Muscle of leg (tissue), 11 donors: ENCODE measurements around the gene DGKA. TPM values are rescaled to one million over a fixed set of nuclear protein-coding genes. Genes with fewer than 3 reads are reported as not detected.
"Not testable (repeated sequence)": the region's sequence is repeated elsewhere in the genome, so short reads cannot be mapped to it uniquely, and the experiment has no call there.

ENCODE experiments used
- DNase-seq: peaks from one replicate; pipeline ENCODE4 v3.0.0; 2013
- H3K27ac ChIP-seq: one replicate; pipeline ENCODE4 v1.5.1; 2013; ENCODE audit warnings: mild to moderate bottlenecking, low read length, control low read depth
- H3K27me3 ChIP-seq: one replicate; pipeline ENCODE4 v1.6.1; 2013; ENCODE audit warnings: low read length; ENCODE audit not compliant: control insufficient read depth, insufficient read depth
- H3K36me3 ChIP-seq: one replicate; pipeline ENCODE4 v1.6.1; 2013; ENCODE audit warnings: low read length; ENCODE audit not compliant: control insufficient read depth, insufficient read depth
- H3K4me1 ChIP-seq: one replicate; pipeline ENCODE4 v1.6.1; 2013; ENCODE audit warnings: low read length; ENCODE audit not compliant: control insufficient read depth, insufficient read depth
- H3K4me3 ChIP-seq: one replicate; pipeline ENCODE4 v1.5.1; 2013; ENCODE audit warnings: low read length, control low read depth
- H3K9me3 ChIP-seq: replicated peaks from 2 replicates; pipeline ENCODE4 v1.6.1; 2013; ENCODE audit warnings: low read depth, low read length; ENCODE audit not compliant: control insufficient read depth
- WGBS: methylation state at CpG from one replicate; pipeline ENCODE4 v1.1.5; 2013; ENCODE audit warnings: missing lambda C conversion rate; ENCODE audit not compliant: insufficient coverage; 5-methylcytosine and 5-hydroxymethylcytosine counted together
- polyA plus RNA-seq, 8 donors: library from polyadenylated mRNA; unstranded; fragments of 120-200 nt; gene quantifications; one replicate each; pipeline versions ENCODE4 v1.2.1 to v1.2.3, GENCODE V29; 2013; ENCODE audit warnings: inconsistent platforms in 1 of 8, low replicate concordance in 1 of 8; ENCODE audit not compliant: insufficient read length in 8 of 8, insufficient read depth in 1 of 8
- total RNA-seq: library from RNA; stranded (reverse); fragments of 120-200 nt; gene quantifications from one replicate; pipeline ENCODE4 v1.2.4, GENCODE V29; 2013

Gene DGKA
- total and polyA plus RNA-seq, 9 donors = 10.8 to 29.6 (median 14.8) TPM

GRCh38 chr12:55996715-55997534 lies 66.0 kb downstream of the DGKA start, which contains the start of gene SUOX:
Gene SUOX, plus strand, starts transcription at chr12:55997276. Its CDS starts 4,946 bp downstream, at chr12:56002222.
- H3K4me3 ChIP-seq = peak within 1 kb of the TSS; percentile 75
- WGBS = 0% methylated on average over 12 of the region's 27 CpGs

GRCh38 chr12:55997535-55997859 lies 66.5 kb downstream of the DGKA start:
- H3K36me3 ChIP-seq = peaks cover 37% of the 10 kb centered on the region

More at GRCh38 chr12:55996715-55997534, 66.0 kb downstream of the DGKA start, which contains the start of gene SUOX:
- Histone ChIP-seq H3K4me1 (peaks cover 10% of the 10 kb centered on the region), H3K27ac (peak within 1 kb of the TSS; percentile 94), H3K9me3 (no peaks in the 10 kb centered on the region), H3K36me3 (peaks cover 37% of the 10 kb centered on the region), H3K27me3 (no peaks in the 10 kb centered on the region)
- DNase-seq = peak; percentile 99

GRCh38 chr12:55999522-55999921 lies 68.6 kb downstream of the DGKA start:
- Histone ChIP-seq H3K36me3 (peaks cover 38% of the 10 kb centered on the region), H3K4me1 (peaks cover 10% of the 10 kb centered on the region)
- not testable (repeated sequence) for H3K27me3 ChIP-seq, DNase-seq, H3K4me3 ChIP-seq, H3K27ac ChIP-seq, H3K9me3 ChIP-seq
- 87% methylated on average over 2 of the region's 6 CpGs for WGBS

More at GRCh38 chr12:55997535-55997859, 66.5 kb downstream of the DGKA start:
- WGBS = 0% methylated on average over 1 of the region's 5 CpGs
- H3K4me1 ChIP-seq = peaks cover 10% of the 10 kb centered on the region
- H3K27ac ChIP-seq = peak overlapping the region; percentile 88
- no peaks in the 10 kb centered on the region for H3K27me3 ChIP-seq
- DNase-seq = no peak
- no peaks in the 10 kb centered on the region for H3K9me3 ChIP-seq
- H3K4me3 ChIP-seq = peak overlapping the region; percentile 75

GRCh38 chr12:55999999-56000540 lies 69.1 kb downstream of the DGKA start:
- H3K4me1 ChIP-seq = peaks cover 10% of the 10 kb centered on the region
- DNase-seq, H3K4me3 ChIP-seq, H3K27me3 ChIP-seq, H3K27ac ChIP-seq, H3K9me3 ChIP-seq: not testable (repeated sequence)
- WGBS = 94% methylated on average over 21 of the region's 33 CpGs
- peaks cover 42% of the 10 kb centered on the region for H3K36me3 ChIP-seq

GRCh38 chr12:56001487-56002100 lies 70.6 kb downstream of the DGKA start:
- no peaks in the 10 kb centered on the region for H3K27me3 ChIP-seq
- H3K4me3 ChIP-seq = no peak overlapping the region
- no peaks in the 10 kb centered on the region for H3K9me3 ChIP-seq
- H3K4me1 ChIP-seq = peaks cover 8% of the 10 kb centered on the region
- peaks cover 42% of the 10 kb centered on the region for H3K36me3 ChIP-seq
- WGBS = 67% methylated on average over 3 of the region's 7 CpGs
- no peak for DNase-seq
- no peak overlapping the region for H3K27ac ChIP-seq

GRCh38 chr12:56003376-56003775 lies 72.4 kb downstream of the DGKA start:
- H3K27ac ChIP-seq, H3K4me3 ChIP-seq, H3K4me1 ChIP-seq, DNase-seq, H3K9me3 ChIP-seq, H3K27me3 ChIP-seq: not testable (repeated sequence)
- 74% methylated on average over 3 of the region's 5 CpGs for WGBS
- H3K36me3 ChIP-seq = peaks cover 42% of the 10 kb centered on the region

Other genes with a start within 250 kb of the DGKA start
- 255 TPM for gene ITGA7, start 223.3 kb upstream of the DGKA start, total RNA-seq
- 100 to 1,000 TPM; 195 to 461 (median 377) TPM for gene ITGA7, start 223.3 kb upstream of the DGKA start, polyA plus RNA-seq
- gene BLOC1S1, start 215.1 kb upstream of the DGKA start, total RNA-seq = 135 TPM
- gene BLOC1S1, start 215.1 kb upstream of the DGKA start, polyA plus RNA-seq = 100 to 1,000 TPM in 7 of 8 donors, 10 to 100 TPM in 1; 97.2 to 133 (median 115) TPM
- gene RDH5, start 210.8 kb upstream of the DGKA start, total RNA-seq = 22.0 TPM
- 10 to 100 TPM in 6 of 8 donors, 1 to 10 TPM in 2; 8.6 to 45.9 (median 17.9) TPM for gene RDH5, start 210.8 kb upstream of the DGKA start, polyA plus RNA-seq
- 905 TPM for gene CD63, start 202.2 kb upstream of the DGKA start, total RNA-seq
- gene CD63, start 202.2 kb upstream of the DGKA start, polyA plus RNA-seq = 100 to 1,000 TPM; 751 to 916 (median 844) TPM
- 4.5 TPM for gene GDF11, start 188.0 kb upstream of the DGKA start, total RNA-seq
- gene GDF11, start 188.0 kb upstream of the DGKA start, polyA plus RNA-seq = 10 to 100 TPM in 6 of 8 donors, 1 to 10 TPM in 2; 8.3 to 12.4 (median 10.7) TPM
- gene SARNP, start 113.4 kb upstream of the DGKA start, total RNA-seq = 81.6 TPM
- gene SARNP, start 113.4 kb upstream of the DGKA start, polyA plus RNA-seq = 100 to 1,000 TPM in 1 of 8 donors, 10 to 100 TPM in 7; 66.6 to 104 (median 81.0) TPM
- gene ORMDL2, start 113.1 kb upstream of the DGKA start, total RNA-seq = 17.0 TPM
- 10 to 100 TPM; 13.5 to 19.3 (median 17.4) TPM for gene ORMDL2, start 113.1 kb upstream of the DGKA start, polyA plus RNA-seq
- 25.1 TPM for gene DNAJC14, start 101.6 kb upstream of the DGKA start, total RNA-seq
- gene DNAJC14, start 101.6 kb upstream of the DGKA start, polyA plus RNA-seq = 10 to 100 TPM; 17.3 to 25.9 (median 23.3) TPM
- gene MMP19, start 88.2 kb upstream of the DGKA start, total RNA-seq = 2.7 TPM
- gene MMP19, start 88.2 kb upstream of the DGKA start, polyA plus RNA-seq = 1 to 10 TPM; 1.0 to 2.9 (median 1.9) TPM
- gene PYM1, start 3.3 kb upstream of the DGKA start, total RNA-seq = 22.2 TPM
- 10 to 100 TPM; 22.1 to 26.8 (median 23.8) TPM for gene PYM1, start 3.3 kb upstream of the DGKA start, polyA plus RNA-seq
- gene PMEL, start 34.9 kb downstream of the DGKA start, total RNA-seq = 0.62 TPM
- 10 to 100 TPM in 1 of 8 donors, 1 to 10 TPM in 6, under 1 TPM in 1; 0.72 to 16.2 (median 1.3) TPM for gene PMEL, start 34.9 kb downstream of the DGKA start, polyA plus RNA-seq
- gene CDK2, start 35.7 kb downstream of the DGKA start, total RNA-seq = 20.8 TPM
- 10 to 100 TPM; 24.9 to 34.4 (median 31.4) TPM for gene CDK2, start 35.7 kb downstream of the DGKA start, polyA plus RNA-seq
- 62.1 TPM for gene RAB5B, start 42.9 kb downstream of the DGKA start, total RNA-seq
- gene RAB5B, start 42.9 kb downstream of the DGKA start, polyA plus RNA-seq = 100 to 1,000 TPM; 108 to 116 (median 113) TPM
- gene SUOX, start 66.1 kb downstream of the DGKA start, total RNA-seq = 19.3 TPM
- gene SUOX, start 66.1 kb downstream of the DGKA start, polyA plus RNA-seq = 10 to 100 TPM; 13.1 to 18.0 (median 14.5) TPM
- gene IKZF4, start 89.9 kb downstream of the DGKA start, total RNA-seq = 2.2 TPM
- gene IKZF4, start 89.9 kb downstream of the DGKA start, polyA plus RNA-seq = 1 to 10 TPM; 5.0 to 8.7 (median 7.1) TPM
- 255 TPM for gene RPS26, start 110.8 kb downstream of the DGKA start, total RNA-seq
- 100 to 1,000 TPM in 5 of 8 donors, 10 to 100 TPM in 3; 84.2 to 522 (median 202) TPM for gene RPS26, start 110.8 kb downstream of the DGKA start, polyA plus RNA-seq
- gene ERBB3, start 149.0 kb downstream of the DGKA start, total RNA-seq = 126 TPM
- 100 to 1,000 TPM; 116 to 224 (median 149) TPM for gene ERBB3, start 149.0 kb downstream of the DGKA start, polyA plus RNA-seq
- gene PA2G4, start 173.4 kb downstream of the DGKA start, total RNA-seq = 97.2 TPM
- 100 to 1,000 TPM in 7 of 8 donors, 10 to 100 TPM in 1; 97.8 to 128 (median 119) TPM for gene PA2G4, start 173.4 kb downstream of the DGKA start, polyA plus RNA-seq
- 9,217 TPM for gene RPL41, start 185.5 kb downstream of the DGKA start, total RNA-seq
- gene RPL41, start 185.5 kb downstream of the DGKA start, polyA plus RNA-seq = 1,000 to 10,000 TPM; 4,607 to 7,530 (median 5,394) TPM
- gene ZC3H10, start 187.1 kb downstream of the DGKA start, total RNA-seq = 4.2 TPM
- 1 to 10 TPM; 4.1 to 7.7 (median 4.8) TPM for gene ZC3H10, start 187.1 kb downstream of the DGKA start, polyA plus RNA-seq
- 63.7 TPM for gene ESYT1, start 197.1 kb downstream of the DGKA start, total RNA-seq
- gene ESYT1, start 197.1 kb downstream of the DGKA start, polyA plus RNA-seq = 10 to 100 TPM; 75.3 to 90.9 (median 86.2) TPM
- 682 TPM for gene MYL6B, start 221.4 kb downstream of the DGKA start, total RNA-seq
- 1,000 to 10,000 TPM in 2 of 8 donors, 100 to 1,000 TPM in 6; 543 to 1,374 (median 850) TPM for gene MYL6B, start 221.4 kb downstream of the DGKA start, polyA plus RNA-seq
- gene MYL6, start 227.2 kb downstream of the DGKA start, total RNA-seq = 1,791 TPM
- 1,000 to 10,000 TPM; 1,431 to 2,233 (median 1,647) TPM for gene MYL6, start 227.2 kb downstream of the DGKA start, polyA plus RNA-seq